ENCODE data around the gene PNMT. TPM values are rescaled to one million over a fixed set of nuclear protein-coding genes. Genes with fewer than 3 reads are reported as not detected.

The PNMT gene
- total and polyA plus RNA-seq, 2 of the 13 experiments (the other 11 are each of a cell fraction or from before 2014, with no cell fraction given), result 0.25 TPM; not detected in 1

DNA sequence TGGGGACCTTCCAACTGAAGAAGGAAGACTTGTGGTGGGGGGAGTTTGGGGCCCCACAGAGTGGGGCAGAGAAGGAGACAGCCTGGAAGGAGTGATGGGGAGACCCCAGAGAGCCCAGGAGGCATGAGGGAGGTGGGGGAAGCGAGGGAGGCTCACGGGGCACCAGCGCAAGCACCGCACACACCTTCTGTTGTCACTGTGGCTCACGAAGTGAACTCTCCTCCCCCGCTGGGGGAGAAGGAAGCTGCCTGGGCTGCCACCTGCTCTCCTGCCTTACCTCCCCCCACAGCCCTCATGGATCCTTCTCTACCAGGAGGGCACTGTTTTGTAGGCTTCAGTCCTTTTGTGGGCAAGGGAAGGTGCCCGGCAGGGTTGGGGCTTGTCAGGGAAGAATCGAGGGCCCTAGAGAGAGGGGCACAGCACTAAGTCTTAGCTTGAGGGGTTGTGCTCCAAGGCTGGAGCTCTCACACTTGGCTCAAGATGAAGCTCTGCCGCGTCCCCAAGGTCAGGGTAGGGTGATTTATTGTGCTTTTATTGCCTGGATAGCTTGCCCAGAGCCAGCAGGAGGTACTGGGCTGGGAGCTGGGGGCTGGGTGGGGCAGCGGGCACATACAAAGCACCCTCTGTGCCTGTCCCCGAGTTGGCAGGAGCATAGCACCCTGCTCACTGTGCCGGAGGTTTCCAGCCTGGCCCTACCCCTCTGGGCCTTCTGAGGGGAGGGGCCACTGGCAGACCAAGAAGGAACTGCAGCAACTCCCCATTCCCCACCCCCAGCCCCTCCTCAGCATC, 35.9 kb upstream of the PNMT start (continued):
- TF ChIP-seq, protein P1, sequence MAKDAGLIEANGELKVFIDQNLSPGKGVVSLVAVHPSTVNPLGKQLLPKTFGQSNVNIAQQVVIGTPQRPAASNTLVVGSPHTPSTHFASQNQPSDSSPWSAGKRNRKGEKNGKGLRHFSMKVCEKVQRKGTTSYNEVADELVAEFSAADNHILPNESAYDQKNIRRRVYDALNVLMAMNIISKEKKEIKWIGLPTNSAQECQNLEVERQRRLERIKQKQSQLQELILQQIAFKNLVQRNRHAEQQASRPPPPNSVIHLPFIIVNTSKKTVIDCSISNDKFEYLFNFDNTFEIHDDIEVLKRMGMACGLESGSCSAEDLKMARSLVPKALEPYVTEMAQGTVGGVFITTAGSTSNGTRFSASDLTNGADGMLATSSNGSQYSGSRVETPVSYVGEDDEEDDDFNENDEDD (CRISPR knock-in tag; IDR thresholded peaks at IDR 0.05; ENCODE audit: borderline replicate concordance), result no peak
- no peak for TF ChIP-seq ZNF234 (CRISPR knock-in tag; conservative IDR thresholded peaks at IDR 0.05)
- no peak for TF ChIP-seq MEIS1 (CRISPR knock-in tag; IDR thresholded peaks at IDR 0.05; ENCODE audit: borderline replicate concordance)
- no peak for TF ChIP-seq ELF3 (CRISPR knock-in tag; IDR thresholded peaks at IDR 0.05)
- TF ChIP-seq, protein P2, sequence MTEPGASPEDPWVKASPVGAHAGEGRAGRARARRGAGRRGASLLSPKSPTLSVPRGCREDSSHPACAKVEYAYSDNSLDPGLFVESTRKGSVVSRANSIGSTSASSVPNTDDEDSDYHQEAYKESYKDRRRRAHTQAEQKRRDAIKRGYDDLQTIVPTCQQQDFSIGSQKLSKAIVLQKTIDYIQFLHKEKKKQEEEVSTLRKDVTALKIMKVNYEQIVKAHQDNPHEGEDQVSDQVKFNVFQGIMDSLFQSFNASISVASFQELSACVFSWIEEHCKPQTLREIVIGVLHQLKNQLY (CRISPR knock-in tag; IDR thresholded peaks at IDR 0.05), result no peak
- TF ChIP-seq ZNF24 (IDR thresholded peaks at IDR 0.05), result no peak
- no peak for TF ChIP-seq FOXA3 (CRISPR knock-in tag; IDR thresholded peaks at IDR 0.05)
- TF ChIP-seq, protein P3, sequence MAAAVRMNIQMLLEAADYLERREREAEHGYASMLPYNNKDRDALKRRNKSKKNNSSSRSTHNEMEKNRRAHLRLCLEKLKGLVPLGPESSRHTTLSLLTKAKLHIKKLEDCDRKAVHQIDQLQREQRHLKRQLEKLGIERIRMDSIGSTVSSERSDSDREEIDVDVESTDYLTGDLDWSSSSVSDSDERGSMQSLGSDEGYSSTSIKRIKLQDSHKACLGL (CRISPR knock-in tag; IDR thresholded peaks at IDR 0.05), result no peak
- no peak for TF ChIP-seq TARDBP (CRISPR knock-in tag; IDR thresholded peaks at IDR 0.05)

DNA sequence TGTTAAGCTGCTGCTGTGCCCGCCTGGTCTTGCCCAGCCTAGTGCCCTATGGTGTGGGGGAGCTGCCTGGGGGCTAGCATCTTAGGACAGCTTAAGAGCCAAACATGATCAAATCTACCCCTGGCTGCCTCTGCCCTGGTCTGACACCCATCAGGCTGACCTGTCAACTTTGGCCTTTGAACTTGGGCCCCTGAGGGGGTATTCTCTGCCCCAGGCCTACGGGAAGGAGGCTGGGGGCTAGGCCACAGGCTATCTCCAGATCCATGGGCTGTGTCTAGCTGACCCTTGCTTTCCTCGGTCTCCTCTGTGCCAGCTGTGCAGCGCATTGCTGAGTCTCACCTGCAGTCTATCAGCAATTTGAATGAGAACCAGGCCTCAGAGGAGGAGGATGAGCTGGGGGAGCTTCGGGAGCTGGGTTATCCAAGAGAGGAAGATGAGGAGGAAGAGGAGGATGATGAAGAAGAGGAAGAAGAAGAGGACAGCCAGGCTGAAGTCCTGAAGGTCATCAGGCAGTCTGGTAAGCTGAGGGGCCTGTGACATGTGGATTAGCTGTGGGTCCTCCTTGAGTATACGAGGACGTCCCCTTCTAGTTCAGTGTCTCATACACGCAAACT, 34.6 kb upstream of the PNMT start:
- Histone ChIP-seq H3K27me3 (ENCODE audit: control insufficient read depth in 1 of 2, insufficient read depth in 2 of 2, low read length in 2 of 2) (peaks cover 5 to 40% of the 10 kb centered on the region in 2 experiments; a peak in 3 of 5 replicates), H3K4me2 (ENCODE audit: low read depth, low read length) (no peak overlapping the region), H3K9ac (ENCODE audit: insufficient read depth, low read depth, low read length) (no peak overlapping the region), H3K27ac (ENCODE audit: extremely low read length, insufficient read depth, low read length) (no peak overlapping the region), H3K9me3 (ENCODE audit: low read length) (no peaks in the 10 kb centered on the region), H3K36me3 (replicated peaks in 1 of 2; ENCODE audit: control insufficient read depth in 1 of 2, insufficient read depth in 2 of 2, low read length in 2 of 2) (no peaks in the 10 kb centered on the region), H3K79me2 (ENCODE audit: insufficient read depth, low read length) (peaks cover 14% of the 10 kb centered on the region), H3K4me1 (ENCODE audit: insufficient read depth, low read length) (peaks cover 86% of the 10 kb centered on the region), H3K4me3 (replicated peaks in 1 of 3; ENCODE audit: insufficient read depth in 1 of 3, low read depth in 2 of 3, low read length in 3 of 3) (no peak overlapping the region), H4K20me1 (ENCODE audit: insufficient read depth, low read length) (no peaks in the 10 kb centered on the region), H2AFZ (ENCODE audit: low read length) (no peak overlapping the region)
- ChIA-PET CTCF (ENCODE audit: low intra/inter-chr PET ratio, low total read pairs) (interaction anchor here (0.9 to 5.6 kb wide), 4 partner anchors 11 to 120 kb away, joined by 5 to 70 read pairs (median 8); no protein-coding TSS in a partner anchor), POLR2A (interaction anchor here (1.0 to 1.1 kb wide), 2 partner anchors 10 to 38 kb away, joined by 3 read pairs; no protein-coding TSS in a partner anchor)
- no peak for TF ChIP-seq ZNF510 (CRISPR knock-in tag; IDR thresholded peaks at IDR 0.05; ENCODE audit: low read depth)
- TF ChIP-seq ZNF329 (CRISPR knock-in tag; IDR thresholded peaks at IDR 0.05; ENCODE audit: low read depth), result no peak
- TF ChIP-seq, protein P4, sequence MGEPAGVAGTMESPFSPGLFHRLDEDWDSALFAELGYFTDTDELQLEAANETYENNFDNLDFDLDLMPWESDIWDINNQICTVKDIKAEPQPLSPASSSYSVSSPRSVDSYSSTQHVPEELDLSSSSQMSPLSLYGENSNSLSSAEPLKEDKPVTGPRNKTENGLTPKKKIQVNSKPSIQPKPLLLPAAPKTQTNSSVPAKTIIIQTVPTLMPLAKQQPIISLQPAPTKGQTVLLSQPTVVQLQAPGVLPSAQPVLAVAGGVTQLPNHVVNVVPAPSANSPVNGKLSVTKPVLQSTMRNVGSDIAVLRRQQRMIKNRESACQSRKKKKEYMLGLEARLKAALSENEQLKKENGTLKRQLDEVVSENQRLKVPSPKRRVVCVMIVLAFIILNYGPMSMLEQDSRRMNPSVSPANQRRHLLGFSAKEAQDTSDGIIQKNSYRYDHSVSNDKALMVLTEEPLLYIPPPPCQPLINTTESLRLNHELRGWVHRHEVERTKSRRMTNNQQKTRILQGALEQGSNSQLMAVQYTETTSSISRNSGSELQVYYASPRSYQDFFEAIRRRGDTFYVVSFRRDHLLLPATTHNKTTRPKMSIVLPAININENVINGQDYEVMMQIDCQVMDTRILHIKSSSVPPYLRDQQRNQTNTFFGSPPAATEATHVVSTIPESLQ (CRISPR knock-in tag; conservative IDR thresholded peaks at IDR 0.05), result no peak
- TF ChIP-seq FOXA3 (CRISPR knock-in tag; IDR thresholded peaks at IDR 0.05), result no peak
- no peak for DNase-seq (ENCODE audit: low spot score)
- no peak for ATAC-seq
- BruUV-seq (replicated peaks), result no TSS peak
- intact Hi-C loops (cut with micrococcal nuclease; ENCODE audit: unreplicated experiment) (loop anchor here (1.0 kb wide), 1 partner anchor 10 kb away; no protein-coding TSS in a partner anchor), in situ Hi-C loops (cut with HindIII; ENCODE audit: extremely low pct_ligation_motif_present, low pct_unique_long_range_greater_than_20kb) (no loop called here)
- 31% methylated on average over 8 of the region's 8 CpGs for WGBS (ENCODE audit: low lambda C conversion rate)
- no peak for FAIRE-seq
